Panc1 (cell line): ENCODE measurements around the gene ABHD14A. TPM values are rescaled to one million over a fixed set of nuclear protein-coding genes. Genes with fewer than 3 reads are reported as not detected.

Experiments
- ATAC-seq: fragments of 200-7000 bp; cut with Tn5 transposase; 2 replicates; pipeline ENCODE4 v1.9.1; 2020; ENCODE audit warnings: mild to moderate bottlenecking, moderate library complexity
- Bru-seq: library from RNA; stranded (reverse); fragments of 400-500 nt; gene quantifications from one replicate; lab custom pipeline; 2021; lab: Mats Ljungman, UMichigan
- BruChase-seq, 2 experiments: library from RNA; stranded (reverse); fragments of 400-500 nt; gene quantifications; one replicate each; lab custom pipeline; 2021; lab: Mats Ljungman, UMichigan
- BruUV-seq: library from RNA; stranded (reverse); fragments of 400-500 nt; replicated peaks from 2 replicates; lab custom pipeline; 2021; lab: Mats Ljungman, UMichigan
- CTCF ChIA-PET: fragments of 300-600 bp; sonication (Branson Sonifier 250); formaldehyde crosslinking; loops from one replicate; lab custom pipeline; 2022; ENCODE audit warnings: antibody characterized with exemption; lab: Charles Lee
- POLR2A ChIA-PET: fragments of 300-600 bp; sonication (Branson Sonifier 250); formaldehyde crosslinking; loops from one replicate; lab custom pipeline; 2022; ENCODE audit warnings: antibody characterized with exemption; lab: Charles Lee
- DNase-seq: peaks from one replicate; pipeline ENCODE4 v3.0.0-alpha.2; 2010; ENCODE audit warnings: low read depth, low spot score
- H3K27ac ChIP-seq: 2 replicates; pipeline ENCODE4 v1.5.1; 2011; ENCODE audit warnings: mild to moderate bottlenecking, low read length, inconsistent platforms
- H3K27me3 ChIP-seq: fragments of 200-500 bp; sonication (Bioruptor generic); 2 replicates; pipeline ENCODE4 v1.6.0; 2014; ENCODE audit warnings: low read length, inconsistent platforms; ENCODE audit not compliant: control insufficient read depth, insufficient read depth
- H3K36me3 ChIP-seq: fragments of 200-500 bp; sonication (Bioruptor generic); 2 replicates; pipeline ENCODE4 v1.5.1; 2014; ENCODE audit warnings: inconsistent platforms, mild to moderate bottlenecking, low read length, moderate library complexity; ENCODE audit not compliant: control insufficient read depth, insufficient read depth
- H3K4me1 ChIP-seq: 2 replicates; pipeline ENCODE4 v1.5.1; 2011; ENCODE audit warnings: inconsistent platforms, mild to moderate bottlenecking, low read length, moderate library complexity; ENCODE audit not compliant: control insufficient read depth, insufficient read depth
- H3K4me3 ChIP-seq, 2 experiments: 2 replicates each; pipeline ENCODE4 v1.5.1; 2011 to 2012; ENCODE audit warnings: low read depth in 2 of 2, low read length in 2 of 2, mild to moderate bottlenecking in 2 of 2, inconsistent platforms in 1 of 2, moderate library complexity in 1 of 2
- H3K9me3 ChIP-seq: fragments of 200-500 bp; sonication (Bioruptor generic); 2 replicates; pipeline ENCODE4 v1.5.1; 2014; ENCODE audit warnings: low read depth, mild to moderate bottlenecking, inconsistent platforms, low read length, moderate library complexity; ENCODE audit not compliant: control insufficient read depth, insufficient read depth
- CTCF ChIP-seq: fragments of 450-650 bp; IDR thresholded peaks from 2 replicates; pipeline ENCODE4 v1.5.1; 2017; ENCODE audit warnings: mild to moderate bottlenecking
- POLR2AphosphoS5 ChIP-seq: IDR thresholded peaks from 2 replicates; pipeline ENCODE4 v1.6.1; 2012; ENCODE audit warnings: mild to moderate bottlenecking, low read depth, low read length, moderate library complexity
- REST ChIP-seq, 2 experiments: IDR thresholded peaks; 2 replicates each; pipeline ENCODE4 v1.6.1; 2011 to 2012; ENCODE audit warnings: low read depth in 2 of 2, control low read depth in 1 of 2, low read length in 1 of 2, mild to moderate bottlenecking in 1 of 2, moderate library complexity in 1 of 2; ENCODE audit not compliant: insufficient read depth in 1 of 2
- SIN3A ChIP-seq: IDR thresholded peaks from 2 replicates; pipeline ENCODE4 v1.6.1; 2012; ENCODE audit warnings: low read depth, mild to moderate bottlenecking, low read length, moderate library complexity, borderline replicate concordance; ENCODE audit not compliant: insufficient read depth
- TCF7L2 ChIP-seq: IDR thresholded peaks from 2 replicates; pipeline ENCODE4 v1.6.1; 2011; ENCODE audit warnings: mild to moderate bottlenecking, low read depth, low read length, inconsistent platforms
- in situ Hi-C: cut with HindIII; loops from 2 replicates; pipeline ENCODE4 v1.10.0; 2016; ENCODE audit warnings: low sequenced_read_pairs, low pct_unique_long_range_greater_than_20kb
- intact Hi-C: fragments of 100-400 bp; cut with micrococcal nuclease; formaldehyde crosslinking; loops from one replicate; pipeline ENCODE4 v1.10.0; 2022; ENCODE audit not compliant: unreplicated experiment
- long read RNA-seq: library from polyadenylated mRNA; unstranded; transcript quantifications from one replicate; pipeline ENCODE4 v2.0.0, GENCODE V29; 2021; ENCODE audit not compliant: unreplicated experiment
- polyA plus RNA-seq: library from polyadenylated mRNA; unstranded; fragments of >200 nt; gene quantifications from one replicate; pipeline ENCODE4 v1.2.1, GENCODE V29; 2012; ENCODE audit warnings: missing spikeins; ENCODE audit not compliant: insufficient read length
- total RNA-seq: library from RNA; stranded (reverse); gene quantifications from one replicate; pipeline ENCODE4 v1.2.1, GENCODE V29; 2021; ENCODE audit not compliant: unreplicated experiment

The ABHD14A gene
- total RNA-seq: 11.3 TPM
- polyA plus RNA-seq: 14.3 TPM
- percentile 39 among the genes with signal in this experiment for Bru-seq, nascent RNA
- BruChase-seq, experiment 1, labeled RNA remaining after a 2-hour chase: percentile 29 among the genes with signal in this experiment
- BruChase-seq, experiment 2, labeled RNA remaining after a 6-hour chase: percentile 49 among the genes with signal in this experiment
- long read RNA-seq, transcript ABHD14A-201 (5 exons, 1,062 nt): major isoform, 6 of 16 reads
- long read RNA-seq, partial matches to known transcripts: 2 of 16 reads
- long read RNA-seq, other reads (novel, unspliced or antisense): 7 of 16 reads

DNA sequence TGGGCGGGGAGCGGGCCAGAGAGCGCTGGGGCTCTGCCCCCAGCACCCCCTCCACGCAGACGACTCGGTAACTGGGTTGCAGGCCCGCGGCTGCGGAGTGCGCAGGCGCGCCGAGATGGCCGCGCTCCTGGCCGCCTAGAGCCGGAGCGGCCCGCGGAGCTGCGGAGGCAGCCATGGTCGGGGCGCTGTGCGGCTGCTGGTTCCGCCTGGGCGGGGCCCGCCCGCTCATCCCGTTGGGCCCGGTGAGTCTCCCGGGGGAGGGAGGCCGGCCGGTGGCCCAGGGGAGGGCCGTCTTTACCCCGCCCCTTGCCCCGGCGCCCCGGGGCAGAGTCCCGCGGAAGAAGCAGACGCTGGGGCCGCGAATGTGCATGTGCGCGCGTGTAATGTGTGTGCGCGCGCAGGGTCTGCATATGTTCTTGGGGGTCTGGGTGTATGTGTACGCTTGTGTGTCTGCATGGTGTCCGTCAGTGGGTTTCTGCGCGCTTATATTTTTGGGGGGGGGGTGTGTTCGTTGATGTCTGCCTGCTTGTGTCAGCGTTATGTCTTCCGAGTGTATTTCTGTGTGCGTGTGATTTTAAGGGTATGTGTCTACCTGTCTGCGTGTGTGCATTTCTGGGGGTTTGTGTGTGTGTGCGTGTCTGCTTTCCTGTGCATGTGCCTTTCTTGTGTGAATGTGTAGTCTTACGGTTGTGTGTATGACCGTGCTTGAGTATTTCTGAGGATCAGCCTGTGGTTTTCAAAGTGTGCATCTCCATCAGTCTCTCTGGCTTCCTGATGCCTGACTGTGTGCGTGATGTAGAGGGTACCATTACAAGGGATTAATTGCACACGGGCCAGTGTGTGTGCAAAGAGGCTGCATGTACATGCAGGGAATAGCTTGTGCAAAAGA is at the start of gene ABHD14A:
ABHD14A (plus strand) TSS at position 102 of the 889 bp plus-strand sequence; CDS start at position 174, 72 bp downstream.
- H3K27ac ChIP-seq: peak within 1 kb of the TSS; percentile 91
- peak; percentile 73 for ATAC-seq
- in situ Hi-C loops (no loop called here), intact Hi-C loops (loop anchor here (2.0 kb wide), 1 partner anchor 32 kb away; the partner anchor contains the start of gene PARP3)
- no peaks in the 10 kb centered on the region for H3K9me3 ChIP-seq
- BruUV-seq: no TSS peak
- ChIA-PET POLR2A (no interaction called here), CTCF (no interaction called here)
- peak within 1 kb of the TSS; percentile 76 to 79 for H3K4me3 ChIP-seq
- peaks cover 19% of the 10 kb centered on the region for H3K4me1 ChIP-seq
- no peaks in the 10 kb centered on the region for H3K27me3 ChIP-seq
- no peak for DNase-seq
- peak; percentile 42; the same call in 1 of the 2 replicates for TF ChIP-seq POLR2AphosphoS5
- no peak for TF ChIP-seq SIN3A
- H3K36me3 ChIP-seq: no peaks in the 10 kb centered on the region; the same call in 1 of the 2 replicates

DNA sequence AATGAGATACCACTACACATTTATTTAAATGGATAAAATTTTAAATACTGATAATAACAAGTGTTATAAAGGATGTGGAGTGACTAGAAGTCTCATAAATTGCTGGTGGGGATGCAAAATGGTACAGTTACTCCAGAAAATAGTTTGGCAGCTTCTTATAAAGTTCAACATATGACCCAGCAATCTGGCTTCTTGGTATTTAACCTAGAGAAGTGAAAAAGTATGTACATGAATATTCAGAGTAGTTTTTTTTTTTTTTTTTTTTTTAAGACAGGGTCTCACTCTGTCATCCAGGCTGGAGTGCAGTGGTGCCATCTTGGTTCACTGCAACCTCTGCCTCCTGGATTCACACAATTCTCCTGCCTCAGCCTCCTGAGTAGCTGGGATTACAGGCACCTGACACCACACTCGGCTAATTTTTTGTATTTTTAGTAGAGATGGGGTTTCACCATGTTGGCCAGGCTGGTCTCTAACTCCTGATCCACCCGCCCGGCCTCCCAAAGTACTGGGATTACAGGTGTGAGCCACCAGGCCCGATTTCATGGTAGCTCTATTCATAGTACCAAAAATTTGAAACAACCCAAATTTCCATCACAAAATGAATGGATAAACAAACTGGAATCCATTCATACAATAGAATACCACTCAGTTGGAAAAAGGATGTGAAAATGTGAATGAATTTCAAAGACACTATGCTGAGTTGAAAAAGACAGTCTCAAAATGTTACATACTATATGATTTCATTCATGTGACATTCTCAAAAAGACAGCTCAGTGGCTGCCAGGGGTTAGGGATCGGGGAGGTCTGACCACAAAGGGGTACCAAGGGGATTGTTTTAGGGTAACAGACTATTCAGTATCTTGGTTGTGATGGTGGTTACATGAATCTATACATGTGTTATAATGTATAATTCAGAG is 47.5 kb upstream of the ABHD14A start:
- no peak for ATAC-seq
- BruUV-seq: no TSS peak
- H3K36me3 ChIP-seq: no peaks in the 10 kb centered on the region
- in situ Hi-C loops (no loop called here), intact Hi-C loops (no loop called here)
- CTCF ChIA-PET: no interaction called here
- no peak for DNase-seq
- no peaks in the 10 kb centered on the region for H3K27me3 ChIP-seq
- no peaks in the 10 kb centered on the region for H3K4me1 ChIP-seq
- no peak overlapping the region for H3K4me3 ChIP-seq
- no peaks in the 10 kb centered on the region for H3K9me3 ChIP-seq
- H3K27ac ChIP-seq: no peak overlapping the region
- TF ChIP-seq TCF7L2 (no peak), SIN3A (no peak), POLR2AphosphoS5 (no peak), REST (IDR thresholded peaks at IDR 0.05; ENCODE audit: insufficient read depth in 1 of 2, low read depth in 2 of 2, low read length in 1 of 2) (no peak), CTCF (no peak)
- POLR2A ChIA-PET: no interaction called here
